ENCODE data around the gene TTYH1. TPM values are rescaled to one million over a fixed set of nuclear protein-coding genes. Genes with fewer than 3 reads are reported as not detected.

Gene TTYH1
- total and polyA plus RNA-seq, 9 of the 15 experiments (the other 6 are each of a cell fraction or from before 2014, with no cell fraction given), result 0.08 TPM; not detected in 8

GRCh38 chr19:54427586-54427985 lies 12.3 kb downstream of the TTYH1 start (continued):
- TF ChIP-seq THAP7 (CRISPR knock-in tag; IDR thresholded peaks at IDR 0.05), result no peak

- WGBS (ENCODE audit: insufficient coverage, low coverage, missing lambda C conversion rate), result 18% methylated on average over 10 of the region's 11 CpGs
- ATAC-seq (no peak), FAIRE-seq (no peak), DNase-seq (ENCODE audit: extremely low read depth in 1 of 4, low spot score in 3 of 4) (peak in 1 of 4 experiments; percentile 6)
- CTCF ChIA-PET (ENCODE audit: low intra/inter-chr PET ratio), result no interaction called here
- Histone ChIP-seq H2AFZ (ENCODE audit: low read depth, low read length) (no peak overlapping the region), H3K9me3 (replicated peaks; ENCODE audit: control insufficient read depth, insufficient read depth, low read depth, low read length) (no peaks in the 10 kb centered on the region), H3K79me2 (ENCODE audit: control insufficient read depth, insufficient read depth, low read length) (no peaks in the 10 kb centered on the region), H3K36me3 (ENCODE audit: control insufficient read depth, insufficient read depth, low read length) (no peaks in the 10 kb centered on the region), H3K9ac (ENCODE audit: insufficient read depth in 1 of 2, low read depth in 2 of 2, low read length in 2 of 2) (no peak overlapping the region), H3K4me1 (replicated peaks in 1 of 2; ENCODE audit: control insufficient read depth in 2 of 2, insufficient read depth in 2 of 2, low read length in 2 of 2) (peaks cover 0 to 27% of the 10 kb centered on the region in 2 experiments; a peak in 2 of 5 replicates), H3K4me3 (no peak overlapping the region), H3K9me1 (ENCODE audit: control insufficient read depth, insufficient read depth, low read length) (no peaks in the 10 kb centered on the region), H3K4me2 (ENCODE audit: insufficient read depth, low read length) (no peak overlapping the region), H3K27me3 (ENCODE audit: control insufficient read depth in 2 of 2, insufficient read depth in 2 of 2, low read length in 2 of 2) (peaks cover 24 to 44% of the 10 kb centered on the region in 2 experiments; a peak in 4 of 5 replicates), H4K20me1 (replicated peaks; ENCODE audit: control insufficient read depth, insufficient read depth, low read length) (no peaks in the 10 kb centered on the region; the same call in 1 of the 2 replicates), H3K27ac (ENCODE audit: extremely low read depth, low read depth, low read length) (no peak overlapping the region)
- in situ Hi-C loops (cut with MboI), result no loop called here
- intact Hi-C loops (cut with micrococcal nuclease), result no loop called here
- POLR2A ChIA-PET, result interaction anchor here (0.6 to 2.8 kb wide), 4 partner anchors 9 to 215 kb away, joined by 3 to 14 read pairs (median 4); partner anchors contain the start of gene LENG8
- BruUV-seq (replicated peaks), result no TSS peak
- TF ChIP-seq HNRNPLL (IDR thresholded peaks at IDR 0.05; ENCODE audit: low read depth, low read length, poor library complexity, severe bottlenecking) (no peak), KDM1A (IDR thresholded peaks at IDR 0.05) (peak in 1 of 2 experiments; percentile 62; a peak in 3 of 4 replicates), HNRNPK (IDR thresholded peaks at IDR 0.05; ENCODE audit: low read depth, low read length, poor library complexity, severe bottlenecking) (no peak), POU5F1 (IDR thresholded peaks at IDR 0.05; ENCODE audit: borderline replicate concordance, low read depth, low read length, partially characterized antibody) (no peak), ZNF121 (CRISPR knock-in tag; conservative IDR thresholded peaks at IDR 0.05) (peak; percentile 96), MTF1 (CRISPR knock-in tag; IDR thresholded peaks at IDR 0.05; ENCODE audit: borderline replicate concordance) (no peak), ESRRA (IDR thresholded peaks at IDR 0.05; ENCODE audit: borderline replicate concordance, low read depth) (no peak), C11orf30 (IDR thresholded peaks at IDR 0.05; ENCODE audit: low read depth) (no peak), POLR3G (IDR thresholded peaks at IDR 0.05; ENCODE audit: extremely low read depth, insufficient read length, insufficient replicate concordance) (no peak), PTRF (tag; IDR thresholded peaks at IDR 0.05) (no peak), RBM25 (IDR thresholded peaks at IDR 0.05; ENCODE audit: low read depth, low read length, severe bottlenecking) (peak; percentile 73), ZFP36 (IDR thresholded peaks at IDR 0.05; ENCODE audit: low read depth, low read length, partially characterized antibody) (peak; percentile 77), RNF219 (CRISPR knock-in tag; IDR thresholded peaks at IDR 0.05) (no peak)
Observed at GRCh38 chr19:54428323-54429175, 13.3 kb downstream of the TTYH1 start.

All from K562 (cell line).